ENCODE measurements around the gene ADAMTSL5. TPM values are rescaled to one million over a fixed set of nuclear protein-coding genes. Genes with fewer than 3 reads are reported as not detected.
A peak's percentile ranks its signal among the peaks of the same experiment; 100 is the strongest.

The ADAMTSL5 gene
- total RNA-seq, 4 donors from 2014 or later, result 0.27 to 5.1 (median 2.5) TPM

- Histone ChIP-seq H3K36me3 (no peaks in the 10 kb centered on the region), H3K9me3 (no peaks in the 10 kb centered on the region), H3K4me3 (replicated peaks in 1 of 3) (no peak overlapping the region), H3K27me3 (no peaks in the 10 kb centered on the region), H3K27ac (no peak overlapping the region), H3K4me1 (no peaks in the 10 kb centered on the region)
- DNase-seq, result no peak
- TF ChIP-seq CTCF (IDR thresholded peaks at IDR 0.05) (no peak), POLR2A (IDR thresholded peaks at IDR 0.05) (no peak)
- intact Hi-C loops (cut with DNase I), result no loop called here
- 65 to 75% methylated on average over 21 to 31 of the region's 39 CpGs for WGBS, 2 donors
These were observed 15.9 kb downstream of the ADAMTSL5 start for GRCh38 chr19:1496714-1497577.

GRCh38 chr19:1495799-1496713, 16.8 kb downstream of the ADAMTSL5 start:
- Histone ChIP-seq H3K4me3 (replicated peaks in 1 of 3) (no peak overlapping the region), H3K4me1 (peaks cover 7 to 8% of the 10 kb centered on the region in 2 donors), H3K36me3 (no peaks in the 10 kb centered on the region), H3K27me3 (no peaks in the 10 kb centered on the region), H3K9me3 (no peaks in the 10 kb centered on the region), H3K27ac (no peak overlapping the region)
- intact Hi-C loops (cut with DNase I), result no loop called here
- peak in 1 of 2 donors; percentile 21 for DNase-seq
- TF ChIP-seq POLR2A (IDR thresholded peaks at IDR 0.05) (no peak), CTCF (IDR thresholded peaks at IDR 0.05) (no peak)
- 64 to 67% methylated on average over 19 to 32 of the region's 40 CpGs for WGBS, 2 donors

- no peak for DNase-seq
- TF ChIP-seq POLR2A (IDR thresholded peaks at IDR 0.05), result no peak
- intact Hi-C loops (cut with DNase I), result no loop called here
- no peaks in the 10 kb centered on the region for H3K9me3 ChIP-seq
- H3K27me3 ChIP-seq, result no peaks in the 10 kb centered on the region
- 86 to 89% methylated on average over 31 to 34 of the region's 37 CpGs for WGBS, 2 donors
- no peaks in the 10 kb centered on the region for H3K36me3 ChIP-seq
- H3K4me1 ChIP-seq, result peaks cover 7 to 8% of the 10 kb centered on the region in 2 donors
- H3K4me3 ChIP-seq (replicated peaks in 1 of 3), result no peak overlapping the region
- H3K27ac ChIP-seq, result no peak overlapping the region
These were observed 17.6 kb downstream of the ADAMTSL5 start for GRCh38 chr19:1495051-1495798.

GRCh38 chr19:1494115-1494815, 18.6 kb downstream of the ADAMTSL5 start:
- H3K27ac ChIP-seq, result no peak overlapping the region
- no peak overlapping the region for H3K4me3 ChIP-seq (replicated peaks in 1 of 3)
- intact Hi-C loops (cut with DNase I), result no loop called here
- no peaks in the 10 kb centered on the region for H3K27me3 ChIP-seq
- TF ChIP-seq CTCF (IDR thresholded peaks at IDR 0.05) (no peak), POLR2A (IDR thresholded peaks at IDR 0.05) (no peak)
- no peaks in the 10 kb centered on the region for H3K36me3 ChIP-seq
- WGBS, 2 donors, result 62 to 66% methylated on average over 11 to 15 of the region's 15 CpGs
- H3K9me3 ChIP-seq, result no peaks in the 10 kb centered on the region
- peaks cover 12 to 14% of the 10 kb centered on the region in 2 donors for H3K4me1 ChIP-seq
- no peak for DNase-seq
